Ovary (tissue), 3 donors: ENCODE measurements around the gene SRRM3.

Experiments used
- POLR2A ChIP-seq: fragments of 450-650 bp; IDR thresholded peaks from one replicate; pipeline ENCODE4 v1.6.1; 2017; ENCODE audit warnings: antibody characterized with exemption, mild to moderate bottlenecking, moderate library complexity
- TF ChIP-seq, protein P1 (sequence below), 3 donors: fragments of 450-650 bp in 2 of 3; fragments of 200-600 bp in 1 of 3; IDR thresholded peaks; one replicate each; pipeline versions ENCODE4 v1.5.1 to v1.8.0; 2016 to 2022; ENCODE audit warnings: antibody characterized with exemption in 3 of 3, mild to moderate bottlenecking in 1 of 3
- donor health status: DM: no; HTN: no; CAD: no.

DNA sequence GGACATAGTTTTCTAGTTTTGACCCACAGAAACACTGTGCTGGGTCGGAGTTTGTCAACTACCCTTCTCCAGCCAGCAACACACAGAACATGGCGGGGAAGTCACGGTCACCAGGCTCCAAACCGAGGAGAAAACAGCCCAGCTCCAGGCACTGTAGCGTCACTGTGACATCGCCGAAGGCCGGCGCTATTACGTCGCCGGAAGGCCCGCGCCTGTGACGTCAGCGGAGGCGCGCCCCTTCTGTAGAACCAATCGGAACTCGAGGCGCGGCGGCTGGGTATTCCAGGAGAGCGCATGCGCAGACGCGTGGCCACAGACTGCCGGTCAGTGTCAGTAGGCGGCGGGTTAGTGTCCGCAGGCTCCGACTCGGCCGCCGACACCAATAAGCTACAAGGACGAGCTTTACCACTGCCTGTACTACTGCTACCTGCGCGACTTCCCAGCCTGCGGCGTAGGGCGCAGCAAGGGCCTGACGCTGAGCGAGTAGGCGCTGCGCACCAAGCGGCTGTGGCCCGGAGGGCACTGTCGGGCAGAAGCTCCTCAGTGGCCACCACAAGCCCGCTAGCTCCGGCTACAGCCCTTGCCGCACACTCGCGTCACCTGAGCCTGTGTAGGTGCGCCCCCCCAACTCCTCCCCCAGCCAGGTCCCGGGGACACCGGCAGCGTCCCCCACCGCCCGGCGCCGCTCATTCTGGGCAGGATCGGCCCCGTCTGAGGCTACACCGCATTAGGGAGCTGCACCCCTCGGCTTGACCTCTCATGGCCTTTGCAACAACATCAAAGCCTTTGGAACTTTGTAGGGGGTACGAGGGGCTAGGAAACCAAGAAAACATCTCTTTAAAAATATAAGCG is 35.1 kb upstream of the SRRM3 start:
- TF ChIP-seq, protein P1, sequence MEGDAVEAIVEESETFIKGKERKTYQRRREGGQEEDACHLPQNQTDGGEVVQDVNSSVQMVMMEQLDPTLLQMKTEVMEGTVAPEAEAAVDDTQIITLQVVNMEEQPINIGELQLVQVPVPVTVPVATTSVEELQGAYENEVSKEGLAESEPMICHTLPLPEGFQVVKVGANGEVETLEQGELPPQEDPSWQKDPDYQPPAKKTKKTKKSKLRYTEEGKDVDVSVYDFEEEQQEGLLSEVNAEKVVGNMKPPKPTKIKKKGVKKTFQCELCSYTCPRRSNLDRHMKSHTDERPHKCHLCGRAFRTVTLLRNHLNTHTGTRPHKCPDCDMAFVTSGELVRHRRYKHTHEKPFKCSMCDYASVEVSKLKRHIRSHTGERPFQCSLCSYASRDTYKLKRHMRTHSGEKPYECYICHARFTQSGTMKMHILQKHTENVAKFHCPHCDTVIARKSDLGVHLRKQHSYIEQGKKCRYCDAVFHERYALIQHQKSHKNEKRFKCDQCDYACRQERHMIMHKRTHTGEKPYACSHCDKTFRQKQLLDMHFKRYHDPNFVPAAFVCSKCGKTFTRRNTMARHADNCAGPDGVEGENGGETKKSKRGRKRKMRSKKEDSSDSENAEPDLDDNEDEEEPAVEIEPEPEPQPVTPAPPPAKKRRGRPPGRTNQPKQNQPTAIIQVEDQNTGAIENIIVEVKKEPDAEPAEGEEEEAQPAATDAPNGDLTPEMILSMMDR (IDR thresholded peaks at IDR 0.05) = peak in 2 of 3 donors; percentile 41 to 54
- peak; percentile 94 for TF ChIP-seq POLR2A
